22Rv1 (cell line): ENCODE data around the gene TSPAN12.

Experiments used
- ZFX ChIP-seq: fragments of 450-650 bp; IDR thresholded peaks from 2 replicates; pipeline ENCODE4 v1.6.1; 2017; ENCODE audit warnings: antibody characterized with exemption, borderline replicate concordance
- TF ChIP-seq, protein P1 (sequence below): fragments of 450-650 bp; IDR thresholded peaks from 2 replicates; pipeline ENCODE4 v1.5.1; 2017; ENCODE audit warnings: mild to moderate bottlenecking

DNA sequence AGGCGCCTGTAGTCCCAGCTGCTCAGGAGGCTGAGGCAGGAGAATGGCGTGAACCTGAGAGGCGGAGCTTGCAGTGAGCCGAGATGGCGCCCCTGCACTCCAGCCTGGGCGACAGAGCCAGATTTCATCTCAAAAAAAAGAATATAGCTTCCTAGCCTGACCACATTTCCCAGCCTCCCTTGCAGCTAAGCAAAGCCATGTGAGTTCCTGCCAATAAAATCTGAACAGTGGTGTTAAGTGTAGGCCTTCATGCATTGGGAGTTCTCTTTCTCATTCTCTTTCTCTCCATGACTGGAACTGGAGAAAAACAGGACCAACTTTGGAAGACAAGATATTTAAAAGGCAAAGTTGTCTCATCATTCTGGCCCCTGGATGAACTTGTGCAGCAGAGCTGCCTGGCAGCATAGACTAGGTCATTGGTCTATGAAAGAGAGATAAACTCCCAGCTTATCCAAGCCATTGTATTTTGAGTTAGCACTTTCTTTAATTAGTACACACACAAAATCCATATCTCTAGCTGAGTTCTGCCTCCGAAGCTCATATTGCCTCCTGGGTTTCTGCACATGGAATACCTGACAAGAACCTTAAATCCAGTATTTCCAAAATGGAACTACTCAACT lies 60.8 kb downstream of the TSPAN12 start:
- TF ChIP-seq, protein P1, sequence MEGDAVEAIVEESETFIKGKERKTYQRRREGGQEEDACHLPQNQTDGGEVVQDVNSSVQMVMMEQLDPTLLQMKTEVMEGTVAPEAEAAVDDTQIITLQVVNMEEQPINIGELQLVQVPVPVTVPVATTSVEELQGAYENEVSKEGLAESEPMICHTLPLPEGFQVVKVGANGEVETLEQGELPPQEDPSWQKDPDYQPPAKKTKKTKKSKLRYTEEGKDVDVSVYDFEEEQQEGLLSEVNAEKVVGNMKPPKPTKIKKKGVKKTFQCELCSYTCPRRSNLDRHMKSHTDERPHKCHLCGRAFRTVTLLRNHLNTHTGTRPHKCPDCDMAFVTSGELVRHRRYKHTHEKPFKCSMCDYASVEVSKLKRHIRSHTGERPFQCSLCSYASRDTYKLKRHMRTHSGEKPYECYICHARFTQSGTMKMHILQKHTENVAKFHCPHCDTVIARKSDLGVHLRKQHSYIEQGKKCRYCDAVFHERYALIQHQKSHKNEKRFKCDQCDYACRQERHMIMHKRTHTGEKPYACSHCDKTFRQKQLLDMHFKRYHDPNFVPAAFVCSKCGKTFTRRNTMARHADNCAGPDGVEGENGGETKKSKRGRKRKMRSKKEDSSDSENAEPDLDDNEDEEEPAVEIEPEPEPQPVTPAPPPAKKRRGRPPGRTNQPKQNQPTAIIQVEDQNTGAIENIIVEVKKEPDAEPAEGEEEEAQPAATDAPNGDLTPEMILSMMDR: no peak
- TF ChIP-seq ZFX: no peak
